WTC11 (cell line): ENCODE measurements around the gene PDIA3. TPM values are rescaled to one million over a fixed set of nuclear protein-coding genes. Genes with fewer than 3 reads are reported as not detected.

Source experiments
- ATAC-seq: fragments of 200-7000 bp; cut with Tn5 transposase; 2 replicates; pipeline ENCODE4 v1.10.0; 2021; ENCODE audit warnings: mild to moderate bottlenecking, moderate library complexity
- CTCF ChIA-PET: fragments of 300-600 bp; sonication (Branson Sonifier 250); formaldehyde crosslinking; loops from one replicate; lab custom pipeline; 2021; ENCODE audit warnings: antibody characterized with exemption; lab: Charles Lee
- POLR2A ChIA-PET: fragments of 350-600 bp; sonication (Branson Sonifier 250); formaldehyde crosslinking; loops from one replicate; lab custom pipeline; 2021; ENCODE audit warnings: antibody characterized with exemption; lab: Charles Lee
- DNase-seq: peaks from one replicate; pipeline ENCODE4 v3.0.0; 2021; ENCODE audit warnings: low spot score
- H3K27ac Mint-ChIP-seq: 2 replicates; pipeline ENCODE4 v1.8.0; 2021; ENCODE audit warnings: mixed read lengths
- H3K27me3 Mint-ChIP-seq: 2 replicates; pipeline ENCODE4 v1.8.0; 2021; ENCODE audit warnings: low read depth, mild to moderate bottlenecking, moderate library complexity, mixed read lengths
- H3K36me3 Mint-ChIP-seq: 2 replicates; pipeline ENCODE4 v1.8.0; 2021; ENCODE audit warnings: mixed read lengths
- H3K4me1 Mint-ChIP-seq: 2 replicates; pipeline ENCODE4 v1.8.0; 2022; ENCODE audit warnings: mixed read lengths
- H3K4me3 Mint-ChIP-seq: 2 replicates; pipeline ENCODE4 v1.8.0; 2021; ENCODE audit warnings: mild to moderate bottlenecking, moderate library complexity, mixed read lengths
- H3K9me3 Mint-ChIP-seq: 2 replicates; pipeline ENCODE4 v1.8.0; 2021; ENCODE audit warnings: mixed read lengths
- CREB1 ChIP-seq: sonication (generic); formaldehyde crosslinking; IDR thresholded peaks from 2 replicates; pipeline ENCODE4 v1.8.0; 2023; ENCODE audit warnings: mild to moderate bottlenecking, missing genetic modification reagents
- EMX1 ChIP-seq: fragments of 250-450 bp; sonication (Bioruptor Pico); IDR thresholded peaks from 2 replicates; pipeline ENCODE4 v1.8.0; 2021; ENCODE audit warnings: mild to moderate bottlenecking
- JAZF1 ChIP-seq: fragments of 250-450 bp; sonication (Bioruptor Pico); IDR thresholded peaks from 2 replicates; pipeline ENCODE4 v1.9.0; 2021; ENCODE audit warnings: moderate library complexity, mild to moderate bottlenecking, inconsistent platforms
- NFATC4 ChIP-seq: fragments of 250-450 bp; sonication (Bioruptor Pico); IDR thresholded peaks from 2 replicates; pipeline ENCODE4 v1.9.0; 2021; ENCODE audit warnings: mild to moderate bottlenecking
- NR2C2 ChIP-seq: sonication (generic); formaldehyde crosslinking; IDR thresholded peaks from 2 replicates; pipeline ENCODE4 v1.8.0; 2022; ENCODE audit warnings: mild to moderate bottlenecking, missing genetic modification reagents
- TCF7 ChIP-seq: sonication (generic); formaldehyde crosslinking; IDR thresholded peaks from 2 replicates; pipeline ENCODE4 v1.8.0; 2022; ENCODE audit warnings: mild to moderate bottlenecking, low read depth, missing genetic modification reagents, moderate library complexity
- ZBTB21 ChIP-seq: sonication (generic); formaldehyde crosslinking; IDR thresholded peaks from 2 replicates; pipeline ENCODE4 v1.8.1; 2023; ENCODE audit warnings: mild to moderate bottlenecking, missing genetic modification reagents, borderline replicate concordance
- ZNF232 ChIP-seq: sonication (generic); formaldehyde crosslinking; IDR thresholded peaks from 2 replicates; pipeline ENCODE4 v1.8.0; 2022; ENCODE audit warnings: mild to moderate bottlenecking, missing genetic modification reagents
- ZNF396 ChIP-seq: fragments of 250-450 bp; sonication (Bioruptor Pico); IDR thresholded peaks from 2 replicates; pipeline ENCODE4 v1.8.0; 2021; ENCODE audit warnings: mild to moderate bottlenecking, moderate library complexity, borderline replicate concordance
- total RNA-seq: library from RNA; stranded (reverse); gene quantifications from 3 replicates; pipeline ENCODE4 v1.2.3, GENCODE V29; 2021
- TF ChIP-seq, protein P1 (sequence below): sonication (generic); formaldehyde crosslinking; IDR thresholded peaks from 2 replicates; pipeline ENCODE4 v1.8.1; 2023; ENCODE audit warnings: mild to moderate bottlenecking, missing genetic modification reagents, moderate library complexity
- TF ChIP-seq, protein P2 (sequence below): sonication (generic); formaldehyde crosslinking; conservative IDR thresholded peaks from 2 replicates; pipeline ENCODE4 v1.8.1; 2023; ENCODE audit warnings: mild to moderate bottlenecking, low read depth, missing genetic modification reagents, moderate library complexity
- TF ChIP-seq, protein P3 (sequence below): sonication (generic); formaldehyde crosslinking; IDR thresholded peaks from 2 replicates; pipeline ENCODE4 v1.8.1; 2022; ENCODE audit warnings: missing genetic modification reagents, borderline replicate concordance
- TF ChIP-seq, protein P4 (sequence below): fragments of 250-450 bp; sonication (Bioruptor Pico); IDR thresholded peaks from 2 replicates; pipeline ENCODE4 v1.9.0; 2021; ENCODE audit warnings: mild to moderate bottlenecking
- TF ChIP-seq, protein P5 (sequence below): fragments of 250-450 bp; sonication (Bioruptor Pico); IDR thresholded peaks from 2 replicates; pipeline ENCODE4 v1.8.0; 2021; ENCODE audit warnings: mild to moderate bottlenecking
- TF ChIP-seq, protein P6 (sequence below): sonication (generic); formaldehyde crosslinking; IDR thresholded peaks from 2 replicates; pipeline ENCODE4 v1.8.1; 2022; ENCODE audit warnings: low read depth, mild to moderate bottlenecking, moderate library complexity, missing genetic modification reagents, borderline replicate concordance
- TF ChIP-seq, protein P7 (sequence below): sonication (generic); formaldehyde crosslinking; IDR thresholded peaks from 2 replicates; pipeline ENCODE4 v1.8.1; 2023; ENCODE audit warnings: mild to moderate bottlenecking, missing genetic modification reagents
- TF ChIP-seq, protein P8 (sequence below): sonication (generic); formaldehyde crosslinking; IDR thresholded peaks from 2 replicates; pipeline ENCODE4 v1.8.0; 2022; ENCODE audit warnings: mild to moderate bottlenecking, missing genetic modification reagents

The PDIA3 gene
- total RNA-seq, 1 experiment from 2014 or later, result 630 TPM

DNA sequence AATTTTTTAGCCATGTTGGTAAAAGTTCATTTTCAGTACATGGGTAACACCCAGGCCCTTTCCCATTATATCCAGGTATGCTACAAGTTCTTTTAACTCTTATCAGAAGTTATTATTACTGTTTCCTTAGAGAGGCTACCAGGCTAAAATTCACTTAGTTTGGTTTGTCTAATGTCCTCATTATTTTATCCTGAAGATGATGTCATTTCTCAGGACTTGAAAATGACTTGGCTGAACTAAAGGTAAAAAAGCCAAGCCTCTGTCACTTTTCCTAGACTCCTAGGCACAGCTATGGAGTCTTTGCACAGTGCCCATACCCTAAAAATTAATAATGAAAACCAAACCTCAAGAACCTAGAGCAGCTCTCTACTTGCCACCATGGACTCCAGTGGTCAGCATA, 26.4 kb downstream of the PDIA3 start (continued):
- TF ChIP-seq ZNF396 (CRISPR knock-in tag), result no peak
- TF ChIP-seq ZNF232, result no peak
- TF ChIP-seq, protein P1, sequence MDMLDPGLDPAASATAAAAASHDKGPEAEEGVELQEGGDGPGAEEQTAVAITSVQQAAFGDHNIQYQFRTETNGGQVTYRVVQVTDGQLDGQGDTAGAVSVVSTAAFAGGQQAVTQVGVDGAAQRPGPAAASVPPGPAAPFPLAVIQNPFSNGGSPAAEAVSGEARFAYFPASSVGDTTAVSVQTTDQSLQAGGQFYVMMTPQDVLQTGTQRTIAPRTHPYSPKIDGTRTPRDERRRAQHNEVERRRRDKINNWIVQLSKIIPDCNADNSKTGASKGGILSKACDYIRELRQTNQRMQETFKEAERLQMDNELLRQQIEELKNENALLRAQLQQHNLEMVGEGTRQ, result no peak
- TF ChIP-seq NFATC4 (CRISPR knock-in tag), result no peak
- TF ChIP-seq TCF7 (CRISPR knock-in tag), result no peak
- TF ChIP-seq, protein P2, sequence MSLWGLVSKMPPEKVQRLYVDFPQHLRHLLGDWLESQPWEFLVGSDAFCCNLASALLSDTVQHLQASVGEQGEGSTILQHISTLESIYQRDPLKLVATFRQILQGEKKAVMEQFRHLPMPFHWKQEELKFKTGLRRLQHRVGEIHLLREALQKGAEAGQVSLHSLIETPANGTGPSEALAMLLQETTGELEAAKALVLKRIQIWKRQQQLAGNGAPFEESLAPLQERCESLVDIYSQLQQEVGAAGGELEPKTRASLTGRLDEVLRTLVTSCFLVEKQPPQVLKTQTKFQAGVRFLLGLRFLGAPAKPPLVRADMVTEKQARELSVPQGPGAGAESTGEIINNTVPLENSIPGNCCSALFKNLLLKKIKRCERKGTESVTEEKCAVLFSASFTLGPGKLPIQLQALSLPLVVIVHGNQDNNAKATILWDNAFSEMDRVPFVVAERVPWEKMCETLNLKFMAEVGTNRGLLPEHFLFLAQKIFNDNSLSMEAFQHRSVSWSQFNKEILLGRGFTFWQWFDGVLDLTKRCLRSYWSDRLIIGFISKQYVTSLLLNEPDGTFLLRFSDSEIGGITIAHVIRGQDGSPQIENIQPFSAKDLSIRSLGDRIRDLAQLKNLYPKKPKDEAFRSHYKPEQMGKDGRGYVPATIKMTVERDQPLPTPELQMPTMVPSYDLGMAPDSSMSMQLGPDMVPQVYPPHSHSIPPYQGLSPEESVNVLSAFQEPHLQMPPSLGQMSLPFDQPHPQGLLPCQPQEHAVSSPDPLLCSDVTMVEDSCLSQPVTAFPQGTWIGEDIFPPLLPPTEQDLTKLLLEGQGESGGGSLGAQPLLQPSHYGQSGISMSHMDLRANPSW, result no peak
- TF ChIP-seq, protein P3, sequence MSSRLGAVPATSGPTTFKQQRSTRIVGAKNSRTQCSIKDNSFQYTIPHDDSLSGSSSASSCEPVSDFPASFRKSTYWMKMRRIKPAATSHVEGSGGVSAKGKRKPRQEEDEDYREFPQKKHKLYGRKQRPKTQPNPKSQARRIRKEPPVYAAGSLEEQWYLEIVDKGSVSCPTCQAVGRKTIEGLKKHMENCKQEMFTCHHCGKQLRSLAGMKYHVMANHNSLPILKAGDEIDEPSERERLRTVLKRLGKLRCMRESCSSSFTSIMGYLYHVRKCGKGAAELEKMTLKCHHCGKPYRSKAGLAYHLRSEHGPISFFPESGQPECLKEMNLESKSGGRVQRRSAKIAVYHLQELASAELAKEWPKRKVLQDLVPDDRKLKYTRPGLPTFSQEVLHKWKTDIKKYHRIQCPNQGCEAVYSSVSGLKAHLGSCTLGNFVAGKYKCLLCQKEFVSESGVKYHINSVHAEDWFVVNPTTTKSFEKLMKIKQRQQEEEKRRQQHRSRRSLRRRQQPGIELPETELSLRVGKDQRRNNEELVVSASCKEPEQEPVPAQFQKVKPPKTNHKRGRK (CRISPR knock-in tag), result no peak
- TF ChIP-seq CREB1 (CRISPR knock-in tag), result no peak
- TF ChIP-seq, protein P4, sequence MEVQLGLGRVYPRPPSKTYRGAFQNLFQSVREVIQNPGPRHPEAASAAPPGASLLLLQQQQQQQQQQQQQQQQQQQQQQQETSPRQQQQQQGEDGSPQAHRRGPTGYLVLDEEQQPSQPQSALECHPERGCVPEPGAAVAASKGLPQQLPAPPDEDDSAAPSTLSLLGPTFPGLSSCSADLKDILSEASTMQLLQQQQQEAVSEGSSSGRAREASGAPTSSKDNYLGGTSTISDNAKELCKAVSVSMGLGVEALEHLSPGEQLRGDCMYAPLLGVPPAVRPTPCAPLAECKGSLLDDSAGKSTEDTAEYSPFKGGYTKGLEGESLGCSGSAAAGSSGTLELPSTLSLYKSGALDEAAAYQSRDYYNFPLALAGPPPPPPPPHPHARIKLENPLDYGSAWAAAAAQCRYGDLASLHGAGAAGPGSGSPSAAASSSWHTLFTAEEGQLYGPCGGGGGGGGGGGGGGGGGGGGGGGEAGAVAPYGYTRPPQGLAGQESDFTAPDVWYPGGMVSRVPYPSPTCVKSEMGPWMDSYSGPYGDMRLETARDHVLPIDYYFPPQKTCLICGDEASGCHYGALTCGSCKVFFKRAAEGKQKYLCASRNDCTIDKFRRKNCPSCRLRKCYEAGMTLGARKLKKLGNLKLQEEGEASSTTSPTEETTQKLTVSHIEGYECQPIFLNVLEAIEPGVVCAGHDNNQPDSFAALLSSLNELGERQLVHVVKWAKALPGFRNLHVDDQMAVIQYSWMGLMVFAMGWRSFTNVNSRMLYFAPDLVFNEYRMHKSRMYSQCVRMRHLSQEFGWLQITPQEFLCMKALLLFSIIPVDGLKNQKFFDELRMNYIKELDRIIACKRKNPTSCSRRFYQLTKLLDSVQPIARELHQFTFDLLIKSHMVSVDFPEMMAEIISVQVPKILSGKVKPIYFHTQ (CRISPR knock-in tag), result no peak
- TF ChIP-seq, protein P5, sequence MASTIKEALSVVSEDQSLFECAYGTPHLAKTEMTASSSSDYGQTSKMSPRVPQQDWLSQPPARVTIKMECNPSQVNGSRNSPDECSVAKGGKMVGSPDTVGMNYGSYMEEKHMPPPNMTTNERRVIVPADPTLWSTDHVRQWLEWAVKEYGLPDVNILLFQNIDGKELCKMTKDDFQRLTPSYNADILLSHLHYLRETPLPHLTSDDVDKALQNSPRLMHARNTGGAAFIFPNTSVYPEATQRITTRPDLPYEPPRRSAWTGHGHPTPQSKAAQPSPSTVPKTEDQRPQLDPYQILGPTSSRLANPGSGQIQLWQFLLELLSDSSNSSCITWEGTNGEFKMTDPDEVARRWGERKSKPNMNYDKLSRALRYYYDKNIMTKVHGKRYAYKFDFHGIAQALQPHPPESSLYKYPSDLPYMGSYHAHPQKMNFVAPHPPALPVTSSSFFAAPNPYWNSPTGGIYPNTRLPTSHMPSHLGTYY (CRISPR knock-in tag), result no peak

DNA sequence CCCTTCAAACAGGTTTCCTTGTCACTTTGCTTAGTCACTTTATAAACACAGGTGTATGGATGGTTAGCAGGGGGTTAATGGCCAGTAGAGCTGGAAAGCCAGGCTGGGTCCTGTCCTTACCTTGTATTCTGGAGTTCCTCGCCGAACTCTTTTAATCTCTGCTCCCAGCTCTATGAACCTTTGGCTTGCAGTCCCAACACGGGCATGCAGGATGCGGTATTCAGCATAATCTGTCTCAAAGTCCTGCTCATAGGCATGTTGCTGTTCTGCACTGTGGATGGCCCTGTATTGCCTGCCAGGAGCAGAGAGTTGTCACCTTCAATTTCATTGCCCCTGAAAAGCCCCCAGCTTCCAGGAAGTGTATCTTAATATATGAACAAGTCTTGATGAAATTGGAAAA, 27.8 kb downstream of the PDIA3 start:
- no peak for DNase-seq
- Mint-ChIP-seq H3K4me3 (no peak overlapping the region), H3K9me3 (peaks cover 4% of the 10 kb centered on the region; the same call in 1 of the 2 replicates), H3K27ac (no peak overlapping the region; the same call in 1 of the 2 replicates), H3K27me3 (no peaks in the 10 kb centered on the region; the same call in 1 of the 2 replicates), H3K36me3 (peaks cover 44% of the 10 kb centered on the region), H3K4me1 (peaks cover 13% of the 10 kb centered on the region)
- CTCF ChIA-PET, result interaction anchor here (3.9 kb wide), 1 partner anchor 19 kb away, joined by 75 read pairs; the partner anchor contains the start of gene SERF2
- POLR2A ChIA-PET, result interaction anchor here (0.9 to 1.2 kb wide), 2 partner anchors 23 to 51 kb away, joined by 3 read pairs; partner anchors contain the start of gene MFAP1
- TF ChIP-seq ZBTB21 (CRISPR knock-in tag), result no peak
- TF ChIP-seq, protein P6, sequence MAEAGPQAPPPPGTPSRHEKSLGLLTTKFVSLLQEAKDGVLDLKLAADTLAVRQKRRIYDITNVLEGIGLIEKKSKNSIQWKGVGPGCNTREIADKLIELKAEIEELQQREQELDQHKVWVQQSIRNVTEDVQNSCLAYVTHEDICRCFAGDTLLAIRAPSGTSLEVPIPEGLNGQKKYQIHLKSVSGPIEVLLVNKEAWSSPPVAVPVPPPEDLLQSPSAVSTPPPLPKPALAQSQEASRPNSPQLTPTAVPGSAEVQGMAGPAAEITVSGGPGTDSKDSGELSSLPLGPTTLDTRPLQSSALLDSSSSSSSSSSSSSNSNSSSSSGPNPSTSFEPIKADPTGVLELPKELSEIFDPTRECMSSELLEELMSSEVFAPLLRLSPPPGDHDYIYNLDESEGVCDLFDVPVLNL (CRISPR knock-in tag), result no peak
- TF ChIP-seq JAZF1 (CRISPR knock-in tag), result no peak
- TF ChIP-seq, protein P7, sequence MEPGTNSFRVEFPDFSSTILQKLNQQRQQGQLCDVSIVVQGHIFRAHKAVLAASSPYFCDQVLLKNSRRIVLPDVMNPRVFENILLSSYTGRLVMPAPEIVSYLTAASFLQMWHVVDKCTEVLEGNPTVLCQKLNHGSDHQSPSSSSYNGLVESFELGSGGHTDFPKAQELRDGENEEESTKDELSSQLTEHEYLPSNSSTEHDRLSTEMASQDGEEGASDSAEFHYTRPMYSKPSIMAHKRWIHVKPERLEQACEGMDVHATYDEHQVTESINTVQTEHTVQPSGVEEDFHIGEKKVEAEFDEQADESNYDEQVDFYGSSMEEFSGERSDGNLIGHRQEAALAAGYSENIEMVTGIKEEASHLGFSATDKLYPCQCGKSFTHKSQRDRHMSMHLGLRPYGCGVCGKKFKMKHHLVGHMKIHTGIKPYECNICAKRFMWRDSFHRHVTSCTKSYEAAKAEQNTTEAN, result no peak
- no peak for TF ChIP-seq EMX1 (CRISPR knock-in tag)
- TF ChIP-seq, protein P8, sequence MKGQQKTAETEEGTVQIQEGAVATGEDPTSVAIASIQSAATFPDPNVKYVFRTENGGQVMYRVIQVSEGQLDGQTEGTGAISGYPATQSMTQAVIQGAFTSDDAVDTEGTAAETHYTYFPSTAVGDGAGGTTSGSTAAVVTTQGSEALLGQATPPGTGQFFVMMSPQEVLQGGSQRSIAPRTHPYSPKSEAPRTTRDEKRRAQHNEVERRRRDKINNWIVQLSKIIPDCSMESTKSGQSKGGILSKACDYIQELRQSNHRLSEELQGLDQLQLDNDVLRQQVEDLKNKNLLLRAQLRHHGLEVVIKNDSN (CRISPR knock-in tag), result no peak
- TF ChIP-seq NR2C2, result no peak
- TF ChIP-seq, protein P1, result no peak
- no peak for ATAC-seq
